Osteoblast (primary cell): Measurements from ENCODE around the gene DDIT3. TPM values are rescaled to one million over a fixed set of nuclear protein-coding genes. Genes with fewer than 3 reads are reported as not detected.

Experiments used
- DNase-seq: peaks from one replicate; pipeline ENCODE4 v3.0.0; 2011; ENCODE audit warnings: low spot score, mixed read lengths; ENCODE audit not compliant: insufficient read length; ENCODE audit errors: missing footprints
- H2AFZ ChIP-seq: 2 replicates; pipeline ENCODE4 v1.6.0; 2011; ENCODE audit warnings: mild to moderate bottlenecking, low read length
- H3K27ac ChIP-seq: 2 replicates; pipeline ENCODE4 v1.5.1; 2011; ENCODE audit warnings: mild to moderate bottlenecking, low read depth, low read length, moderate library complexity
- H3K27me3 ChIP-seq: 2 replicates; pipeline ENCODE4 v1.6.0; 2012; ENCODE audit warnings: mild to moderate bottlenecking, control low read depth, inconsistent platforms, low read length, moderate library complexity; ENCODE audit not compliant: insufficient read depth
- H3K36me3 ChIP-seq: 2 replicates; pipeline ENCODE4 v1.5.1; 2011; ENCODE audit warnings: mild to moderate bottlenecking, low read length, control low read depth, moderate library complexity; ENCODE audit not compliant: insufficient read depth
- H3K4me1 ChIP-seq: 2 replicates; pipeline ENCODE4 v1.5.1; 2011; ENCODE audit warnings: mild to moderate bottlenecking, low read length, control low read depth, moderate library complexity; ENCODE audit not compliant: insufficient read depth
- H3K4me2 ChIP-seq: 2 replicates; pipeline ENCODE4 v1.6.0; 2011; ENCODE audit warnings: mild to moderate bottlenecking, low read length; ENCODE audit not compliant: insufficient read depth
- H3K4me3 ChIP-seq: fragments of 200-600 bp; sonication (generic); 3 replicates; pipeline ENCODE4 v1.5.1; 2012; ENCODE audit warnings: mild to moderate bottlenecking, low read length, inconsistent platforms; ENCODE audit not compliant: insufficient read depth
- H3K79me2 ChIP-seq: 2 replicates; pipeline ENCODE4 v1.6.0; 2012; ENCODE audit warnings: mild to moderate bottlenecking, low read length, control low read depth, inconsistent platforms; ENCODE audit not compliant: insufficient read depth
- H3K9me3 ChIP-seq: 2 replicates; pipeline ENCODE4 v1.5.1; 2011; ENCODE audit warnings: low read depth, low read length, control low read depth
- H4K20me1 ChIP-seq: 2 replicates; pipeline ENCODE4 v1.6.0; 2012; ENCODE audit warnings: mild to moderate bottlenecking, low read length, control low read depth; ENCODE audit not compliant: insufficient read depth
- total RNA-seq: library from RNA; depleted of rRNA; stranded (reverse); fragments of >200 nt; gene quantifications from 2 replicates; pipeline ENCODE4 v1.2.3, GENCODE V29; 2012
- TF ChIP-seq, protein P1 (sequence below): IDR thresholded peaks from 2 replicates; pipeline ENCODE4 v1.5.1; 2011; ENCODE audit warnings: mild to moderate bottlenecking, low read depth, low read length, moderate library complexity; ENCODE audit errors: extremely low read depth

Gene DDIT3
- total RNA-seq, 1 donor = 136 TPM

DNA sequence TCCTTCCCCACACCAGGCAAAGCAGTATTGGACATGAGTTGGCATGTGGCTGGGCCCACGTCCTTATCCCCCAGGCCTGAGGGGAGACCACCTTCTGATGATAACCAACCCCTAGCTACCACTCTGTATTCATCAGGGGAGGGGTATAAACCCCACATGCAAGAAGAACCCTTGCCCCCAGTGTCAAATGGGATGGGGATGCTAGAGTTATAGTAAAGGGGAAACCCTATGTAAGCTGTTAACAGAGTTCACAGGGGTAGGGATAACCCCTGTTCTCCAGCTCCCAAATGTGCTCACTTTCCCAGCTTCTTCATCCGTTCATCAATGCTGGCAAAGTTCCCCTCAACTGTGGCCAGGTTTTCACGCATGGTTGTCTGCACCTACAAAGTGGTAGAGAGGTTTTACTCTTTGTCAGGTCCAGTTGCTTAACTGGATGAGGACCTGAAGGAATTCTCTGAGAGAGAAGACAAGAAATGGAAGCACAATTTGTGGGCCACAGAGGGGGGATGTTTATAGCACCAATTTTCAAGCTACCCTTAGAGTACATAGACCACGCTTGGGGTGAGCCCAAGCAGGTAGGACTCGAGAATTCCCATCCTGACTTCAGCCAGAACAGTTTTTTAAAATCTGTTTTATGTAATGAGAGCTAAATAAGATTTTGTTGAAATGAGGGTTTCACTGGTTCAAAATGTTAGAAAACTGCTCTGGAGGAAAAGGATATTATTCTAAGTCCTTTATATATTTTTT is 10.3 kb upstream of the DDIT3 start:
- TF ChIP-seq, protein P1, sequence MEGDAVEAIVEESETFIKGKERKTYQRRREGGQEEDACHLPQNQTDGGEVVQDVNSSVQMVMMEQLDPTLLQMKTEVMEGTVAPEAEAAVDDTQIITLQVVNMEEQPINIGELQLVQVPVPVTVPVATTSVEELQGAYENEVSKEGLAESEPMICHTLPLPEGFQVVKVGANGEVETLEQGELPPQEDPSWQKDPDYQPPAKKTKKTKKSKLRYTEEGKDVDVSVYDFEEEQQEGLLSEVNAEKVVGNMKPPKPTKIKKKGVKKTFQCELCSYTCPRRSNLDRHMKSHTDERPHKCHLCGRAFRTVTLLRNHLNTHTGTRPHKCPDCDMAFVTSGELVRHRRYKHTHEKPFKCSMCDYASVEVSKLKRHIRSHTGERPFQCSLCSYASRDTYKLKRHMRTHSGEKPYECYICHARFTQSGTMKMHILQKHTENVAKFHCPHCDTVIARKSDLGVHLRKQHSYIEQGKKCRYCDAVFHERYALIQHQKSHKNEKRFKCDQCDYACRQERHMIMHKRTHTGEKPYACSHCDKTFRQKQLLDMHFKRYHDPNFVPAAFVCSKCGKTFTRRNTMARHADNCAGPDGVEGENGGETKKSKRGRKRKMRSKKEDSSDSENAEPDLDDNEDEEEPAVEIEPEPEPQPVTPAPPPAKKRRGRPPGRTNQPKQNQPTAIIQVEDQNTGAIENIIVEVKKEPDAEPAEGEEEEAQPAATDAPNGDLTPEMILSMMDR = no peak
- no peaks in the 10 kb centered on the region for H3K9me3 ChIP-seq
- H3K36me3 ChIP-seq = peaks cover 88% of the 10 kb centered on the region
- H3K27ac ChIP-seq = no peak overlapping the region
- peaks cover 20% of the 10 kb centered on the region for H3K79me2 ChIP-seq
- H3K4me1 ChIP-seq = no peaks in the 10 kb centered on the region
- no peak overlapping the region for H3K4me2 ChIP-seq
- no peaks in the 10 kb centered on the region for H3K27me3 ChIP-seq
- no peak overlapping the region for H3K4me3 ChIP-seq
- no peak overlapping the region for H2AFZ ChIP-seq
- DNase-seq = no peak
- H4K20me1 ChIP-seq = peaks cover 22% of the 10 kb centered on the region

DNA sequence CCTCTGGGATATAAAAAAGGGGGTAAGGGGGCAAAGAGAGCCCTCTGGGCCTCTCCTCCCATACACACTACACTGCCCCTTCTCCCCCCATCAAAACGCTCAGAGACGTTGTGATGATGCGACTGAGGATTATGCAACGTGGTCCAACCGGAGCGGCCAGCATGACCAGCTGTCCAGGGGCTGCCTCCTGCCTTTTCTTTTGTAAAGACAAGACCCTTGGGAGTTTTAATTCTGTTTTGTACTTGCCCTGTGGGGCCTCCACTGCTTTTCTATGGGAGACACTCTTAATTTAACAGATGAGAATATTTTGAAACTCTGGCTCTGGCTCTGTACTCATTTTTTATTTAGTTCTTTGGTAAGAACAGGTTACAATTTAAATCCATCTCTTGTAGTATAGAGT is 9.5 kb upstream of the DDIT3 start:
- H2AFZ ChIP-seq = no peak overlapping the region
- H3K36me3 ChIP-seq = peaks cover 82% of the 10 kb centered on the region

DNA sequence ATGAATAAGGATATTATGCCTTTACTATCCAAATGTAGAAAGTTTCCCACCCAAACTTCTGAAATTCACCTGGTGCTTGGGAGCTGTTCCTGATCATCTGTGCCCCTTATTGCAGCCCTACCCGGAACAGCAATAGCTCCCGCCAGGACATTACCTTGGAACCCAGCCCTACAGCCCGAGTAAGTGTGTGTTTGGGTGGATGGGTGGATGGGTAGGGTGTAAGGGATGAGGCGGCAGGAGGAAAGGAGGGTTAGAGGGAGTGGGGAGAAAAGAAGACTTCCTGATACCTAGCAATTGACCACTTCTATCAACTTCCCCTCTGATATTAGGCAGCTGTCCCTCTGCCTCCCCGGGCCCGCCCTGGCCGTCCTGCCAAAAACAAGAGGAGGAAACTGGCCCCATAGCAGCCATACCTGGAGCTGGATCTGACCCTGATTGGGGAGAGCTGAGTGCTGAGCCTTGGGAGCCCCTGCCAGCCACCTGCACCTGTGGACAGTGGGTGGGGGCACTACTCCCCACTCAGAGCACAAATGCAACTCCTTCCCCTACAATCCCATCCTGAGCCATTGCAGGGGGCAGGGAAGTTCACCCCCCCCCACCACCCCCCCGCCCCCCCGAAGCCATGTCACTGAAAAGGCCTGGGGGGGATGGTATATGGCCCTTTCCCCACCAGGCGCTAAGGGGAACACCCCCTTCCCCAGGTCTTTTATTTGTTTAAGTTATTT is 8.7 kb upstream of the DDIT3 start:
- TF ChIP-seq, protein P1 = no peak
- no peaks in the 10 kb centered on the region for H3K9me3 ChIP-seq
- DNase-seq = peak; percentile 73
- no peak overlapping the region for H3K4me2 ChIP-seq
- H3K36me3 ChIP-seq = peaks cover 80% of the 10 kb centered on the region
- H3K4me3 ChIP-seq = no peak overlapping the region
- H4K20me1 ChIP-seq = peaks cover 33% of the 10 kb centered on the region
- peaks cover 36% of the 10 kb centered on the region for H3K79me2 ChIP-seq
- H2AFZ ChIP-seq = no peak overlapping the region
- H3K4me1 ChIP-seq = peaks cover 7% of the 10 kb centered on the region
- no peaks in the 10 kb centered on the region for H3K27me3 ChIP-seq
- no peak overlapping the region for H3K27ac ChIP-seq

More for the DNA sequence above, 9.5 kb upstream of the DDIT3 start:
- H3K27me3 ChIP-seq = no peaks in the 10 kb centered on the region
- no peak overlapping the region for H3K4me2 ChIP-seq
- H4K20me1 ChIP-seq = peaks cover 25% of the 10 kb centered on the region
- DNase-seq = peak; percentile 79
- no peaks in the 10 kb centered on the region for H3K4me1 ChIP-seq
- H3K9me3 ChIP-seq = no peaks in the 10 kb centered on the region
- TF ChIP-seq, protein P1 = no peak
- H3K79me2 ChIP-seq = peaks cover 28% of the 10 kb centered on the region
- H3K27ac ChIP-seq = no peak overlapping the region
- H3K4me3 ChIP-seq = no peak overlapping the region

DNA sequence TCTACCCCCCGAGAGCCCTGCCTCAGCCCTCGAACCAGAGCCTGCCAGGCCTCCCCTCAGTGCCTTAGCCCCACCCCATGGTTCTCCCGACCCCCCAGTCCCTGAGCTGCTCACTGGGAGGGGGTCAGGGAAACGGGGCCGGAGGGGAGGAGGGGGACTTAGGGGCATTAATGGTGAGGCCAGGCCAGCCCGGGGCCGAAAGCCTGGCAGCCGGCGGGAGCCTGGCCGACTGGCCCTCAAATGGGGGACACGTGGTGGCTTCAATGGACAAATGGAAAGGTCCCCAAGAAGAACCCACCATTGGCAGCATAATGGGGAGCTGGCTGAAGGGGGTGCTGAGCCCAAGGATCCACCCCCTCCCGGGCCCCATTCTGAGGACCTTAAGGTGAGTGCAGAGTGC is 7.9 kb upstream of the DDIT3 start:
- H3K4me2 ChIP-seq = no peak overlapping the region
- H3K4me3 ChIP-seq = no peak overlapping the region
- H3K9me3 ChIP-seq = no peaks in the 10 kb centered on the region
- peak; percentile 79 for DNase-seq
- H3K36me3 ChIP-seq = peaks cover 74% of the 10 kb centered on the region
- TF ChIP-seq, protein P1 = no peak
- H4K20me1 ChIP-seq = peaks cover 41% of the 10 kb centered on the region
- H3K4me1 ChIP-seq = peaks cover 14% of the 10 kb centered on the region
- H3K27ac ChIP-seq = no peak overlapping the region
- H3K79me2 ChIP-seq = peaks cover 44% of the 10 kb centered on the region
- no peaks in the 10 kb centered on the region for H3K27me3 ChIP-seq
- H2AFZ ChIP-seq = no peak overlapping the region
